Limb (tissue), 2 donors: Measurements from ENCODE around the gene HES7.

ENCODE experiments used
- DNase-seq, 2 donors: peaks; one replicate each; pipeline ENCODE4 v3.0.0-alpha.2; 2016; ENCODE audit errors: extremely low spot score in 2 of 2

The HES7 gene

DNA sequence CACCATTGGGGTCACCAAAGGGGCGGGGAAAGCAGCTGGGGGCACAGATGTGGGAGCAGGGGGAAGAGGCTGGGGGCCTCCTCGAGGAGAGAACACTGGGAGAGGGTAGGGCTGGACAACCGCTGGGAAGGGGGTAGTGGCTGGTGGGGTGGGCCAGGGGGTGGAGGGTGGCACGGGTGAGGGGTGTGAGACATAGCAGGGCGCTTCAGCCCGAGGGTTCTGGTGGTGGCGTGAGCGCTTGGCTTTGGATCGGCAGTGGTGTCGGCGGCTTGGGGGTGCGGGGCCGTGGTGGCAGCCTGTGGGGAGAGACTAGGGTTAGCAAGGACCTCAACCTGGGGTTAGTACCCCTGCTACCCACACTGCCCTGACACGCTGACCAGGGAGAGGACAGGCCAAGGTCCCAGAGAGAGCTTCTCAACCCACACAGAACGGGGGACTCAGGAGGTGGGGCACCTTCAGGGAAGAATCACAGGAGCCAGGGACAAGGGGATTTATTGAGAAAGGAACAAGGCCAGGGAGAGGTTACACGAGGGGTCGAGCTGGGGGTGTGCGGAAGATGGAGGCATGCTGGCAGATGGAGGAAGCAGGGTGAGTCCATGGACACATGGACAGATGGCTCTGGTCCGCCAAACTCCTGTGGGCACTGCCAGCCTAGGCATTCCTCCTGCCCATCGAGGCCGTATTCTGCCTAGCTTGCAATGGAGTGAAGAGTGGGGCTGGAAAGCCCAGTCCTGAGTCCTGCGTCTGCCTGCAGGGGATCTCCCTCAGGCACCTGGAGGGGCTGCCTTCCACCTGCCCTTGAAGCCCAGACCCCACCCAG lies 19.9 kb upstream of the HES7 start:
- DNase-seq: peak in 1 of 2 donors; percentile 49

DNA sequence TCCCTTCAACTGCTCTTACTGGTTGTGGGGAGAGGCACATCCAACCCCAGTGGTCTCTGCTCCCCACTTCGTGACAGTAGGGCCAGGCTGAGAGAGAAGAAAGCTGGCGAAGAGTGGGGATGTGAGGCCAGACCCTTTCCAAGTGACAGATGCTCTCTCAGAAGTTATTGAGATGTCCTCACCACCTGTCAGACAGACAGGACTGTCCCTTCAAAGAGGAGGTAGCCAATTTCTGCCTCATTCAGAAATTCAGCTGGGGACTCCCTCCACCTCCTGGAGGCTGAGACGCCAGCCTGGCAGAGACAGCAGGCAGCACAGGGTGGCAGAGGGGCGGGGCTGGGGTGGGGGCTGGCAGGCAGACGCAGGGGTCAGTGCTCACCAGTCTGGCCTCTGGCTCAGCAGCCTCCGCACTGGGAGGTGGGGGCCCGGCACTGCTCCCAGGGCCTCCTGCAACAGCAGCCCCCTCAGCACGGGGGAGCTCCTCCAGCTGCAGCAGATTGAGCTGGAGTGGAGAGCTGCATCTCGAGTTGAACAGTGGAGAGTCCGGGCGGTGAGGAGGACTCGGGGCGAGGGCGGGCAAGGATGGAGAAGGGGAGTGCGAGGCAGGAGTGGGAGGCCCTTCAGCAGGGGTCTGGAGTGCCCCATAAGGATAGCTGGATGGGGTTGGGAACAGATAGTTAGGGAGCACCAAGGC lies 19.1 kb upstream of the HES7 start:
- DNase-seq: no peak

DNA sequence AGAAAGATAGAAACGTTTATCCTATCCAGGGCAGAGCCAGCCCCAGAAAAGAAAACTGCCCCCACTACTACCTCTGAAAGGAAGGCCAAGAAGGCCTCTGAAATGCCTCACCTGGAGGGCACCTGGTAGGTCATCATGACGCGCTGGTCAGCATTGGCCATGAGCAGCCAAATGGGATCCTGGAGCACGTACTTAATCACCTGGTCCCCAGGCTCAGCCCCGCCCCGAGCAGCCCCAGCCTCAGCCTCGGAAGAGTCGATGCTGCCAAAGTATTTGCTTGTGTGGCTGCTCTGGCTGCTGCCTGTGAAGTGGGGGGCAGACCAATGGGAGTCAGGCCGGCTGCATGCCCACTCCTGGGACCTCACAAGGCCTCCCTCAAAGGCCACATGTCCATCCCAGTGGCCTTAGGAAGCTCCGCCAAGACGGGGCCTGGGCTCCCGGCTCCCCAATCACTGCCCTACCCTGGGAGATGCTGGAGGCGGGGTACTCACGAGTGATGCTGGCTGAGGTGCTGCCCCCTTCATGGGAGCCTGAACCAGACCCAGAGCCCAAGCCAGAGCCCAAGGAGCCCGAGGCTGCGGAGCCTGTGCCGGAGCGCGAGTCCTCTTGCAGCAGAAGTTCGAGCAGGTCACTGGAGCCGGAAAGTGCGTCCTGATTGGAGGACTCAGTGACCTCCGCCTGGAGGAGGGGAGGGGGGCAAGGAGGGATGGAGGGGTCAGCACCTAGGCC lies 18.4 kb upstream of the HES7 start:
- peak in 1 of 2 donors; percentile 39 for DNase-seq

DNA sequence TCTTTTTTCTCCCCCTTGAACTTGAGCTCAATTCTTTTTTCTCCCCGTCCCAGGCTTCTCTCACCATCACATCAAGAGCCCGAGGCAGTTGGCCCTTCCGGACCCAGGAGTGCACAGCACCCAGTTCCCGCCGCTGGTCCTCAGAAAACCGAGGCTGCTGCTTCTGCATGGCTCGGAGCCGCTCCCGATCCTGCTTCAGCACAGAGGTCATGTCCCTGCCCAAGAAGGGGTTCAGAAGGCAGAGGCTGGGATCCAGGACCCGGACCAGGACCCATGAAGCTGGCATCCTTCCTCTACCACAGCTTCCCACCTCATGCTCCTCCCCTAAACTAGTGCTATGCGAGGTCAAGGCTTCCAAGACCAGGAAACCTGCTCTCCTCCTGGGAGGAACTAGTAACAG lies 17.8 kb upstream of the HES7 start:
- no peak for DNase-seq

DNA sequence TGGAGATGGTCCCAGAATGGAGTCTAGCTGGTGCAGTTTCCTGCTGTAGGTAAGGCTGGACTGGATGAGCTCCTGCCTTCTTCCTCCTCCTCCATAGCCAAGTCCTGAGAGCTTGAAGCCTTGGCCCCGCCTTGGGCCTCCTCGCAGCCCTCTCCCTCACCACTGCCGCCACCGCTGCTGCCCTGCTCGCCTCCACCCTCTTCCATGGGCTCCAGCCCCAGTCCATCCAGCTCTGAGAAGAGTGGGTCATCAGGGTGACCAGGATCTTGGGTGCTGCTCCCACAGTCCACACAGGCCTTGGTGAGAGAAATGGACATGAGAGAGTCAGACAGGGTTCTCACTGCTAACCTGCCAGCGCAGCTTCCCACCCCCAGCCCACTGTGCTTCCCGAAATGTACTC lies 17.1 kb upstream of the HES7 start:
- peak in 1 of 2 donors; percentile 32 for DNase-seq

DNA sequence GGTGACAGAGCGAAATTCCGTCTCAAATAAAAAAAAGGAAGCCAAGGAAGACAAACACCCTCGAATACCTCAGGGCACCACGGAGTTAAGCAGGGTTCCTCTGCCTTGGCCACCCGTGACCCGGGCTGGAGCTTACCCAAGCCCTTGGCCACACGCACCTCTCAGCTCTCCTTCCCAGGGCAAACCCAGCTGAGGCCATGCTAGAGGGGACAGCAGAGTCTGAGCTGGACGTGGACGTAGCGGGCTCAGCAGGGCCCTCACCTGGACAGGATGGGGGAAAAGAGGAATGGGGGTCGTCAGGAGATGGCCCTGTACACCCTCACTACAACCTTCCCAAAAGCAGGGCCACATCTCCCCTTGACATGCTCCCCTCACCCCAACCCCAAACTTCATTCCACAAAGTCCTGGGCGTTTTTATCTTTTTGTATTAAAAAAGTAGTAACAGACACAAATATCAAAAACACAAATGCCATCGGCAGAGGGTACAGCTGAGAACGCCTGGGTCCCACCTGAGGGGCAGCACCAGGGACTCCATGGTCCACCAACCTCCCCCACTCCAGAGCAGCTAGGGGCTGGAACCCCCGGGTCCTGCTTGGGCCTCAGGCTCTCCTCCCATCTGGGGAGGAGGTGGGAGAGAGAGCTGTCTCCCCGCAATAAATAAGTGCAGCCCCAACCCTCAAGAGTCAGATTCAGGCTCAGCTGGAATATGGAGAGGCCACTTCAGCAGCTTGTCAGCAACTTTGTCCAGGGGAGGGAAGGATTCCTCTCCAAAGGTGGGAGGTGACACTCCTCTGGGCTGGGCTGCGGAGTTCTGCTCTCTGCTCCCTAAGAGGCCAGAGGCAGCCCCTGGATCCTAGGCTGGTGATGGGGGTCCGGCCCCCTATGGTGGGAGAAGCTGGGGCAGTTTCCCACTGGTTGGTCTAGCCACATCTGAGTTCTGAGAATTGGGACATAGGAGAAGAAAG lies 16.4 kb upstream of the HES7 start:
- peak in 1 of 2 donors; percentile 35 for DNase-seq

DNA sequence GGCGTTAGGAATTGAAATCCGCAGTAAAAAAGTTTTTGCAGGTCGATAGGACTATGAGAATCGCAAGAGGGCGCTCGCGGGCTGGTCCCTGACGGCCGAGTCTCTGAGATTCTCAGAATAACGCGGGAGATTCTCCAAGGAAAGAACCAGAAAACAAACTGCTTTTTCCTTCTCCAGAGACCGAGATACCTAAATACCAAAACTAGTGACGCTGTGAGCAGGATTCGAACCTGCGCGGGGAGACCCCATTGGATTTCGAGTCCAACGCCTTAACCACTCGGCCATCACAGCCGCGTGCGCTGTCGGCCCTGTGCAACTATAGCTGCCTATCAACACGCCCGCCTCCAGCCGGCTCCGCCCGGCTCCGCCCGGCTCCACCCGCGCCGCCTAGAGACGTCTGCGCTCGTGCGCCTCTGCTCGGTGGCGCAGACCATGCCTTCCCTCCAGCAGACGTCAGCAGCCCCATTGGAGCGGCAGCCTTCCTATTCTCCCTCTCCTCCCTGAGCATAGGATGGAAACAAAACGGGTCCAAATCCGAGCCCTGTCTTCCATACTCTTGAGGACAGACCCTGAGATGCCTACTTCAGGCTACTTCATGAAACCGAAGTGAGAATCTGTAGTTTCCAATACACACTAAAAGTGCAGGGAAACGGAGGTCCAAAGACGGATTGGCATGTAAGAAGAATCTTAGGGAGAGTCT lies 14.9 kb upstream of the HES7 start:
- DNase-seq: peak; percentile 99 to 100

DNA sequence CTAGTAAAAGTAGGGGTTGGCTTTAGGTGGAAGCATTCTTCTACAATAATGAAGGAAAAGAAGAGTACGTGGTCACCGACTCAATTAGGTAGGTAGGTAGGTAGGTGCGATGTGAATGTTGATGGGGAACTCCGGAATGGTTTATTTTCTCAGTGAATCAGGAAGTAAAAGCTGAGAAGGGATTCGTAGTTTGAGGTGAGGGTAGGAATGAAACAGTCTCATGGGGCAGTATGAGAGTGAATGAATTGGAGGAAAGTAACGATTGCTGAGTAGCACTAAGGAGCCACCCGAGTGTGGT lies 14.4 kb upstream of the HES7 start:
- no peak for DNase-seq

DNA sequence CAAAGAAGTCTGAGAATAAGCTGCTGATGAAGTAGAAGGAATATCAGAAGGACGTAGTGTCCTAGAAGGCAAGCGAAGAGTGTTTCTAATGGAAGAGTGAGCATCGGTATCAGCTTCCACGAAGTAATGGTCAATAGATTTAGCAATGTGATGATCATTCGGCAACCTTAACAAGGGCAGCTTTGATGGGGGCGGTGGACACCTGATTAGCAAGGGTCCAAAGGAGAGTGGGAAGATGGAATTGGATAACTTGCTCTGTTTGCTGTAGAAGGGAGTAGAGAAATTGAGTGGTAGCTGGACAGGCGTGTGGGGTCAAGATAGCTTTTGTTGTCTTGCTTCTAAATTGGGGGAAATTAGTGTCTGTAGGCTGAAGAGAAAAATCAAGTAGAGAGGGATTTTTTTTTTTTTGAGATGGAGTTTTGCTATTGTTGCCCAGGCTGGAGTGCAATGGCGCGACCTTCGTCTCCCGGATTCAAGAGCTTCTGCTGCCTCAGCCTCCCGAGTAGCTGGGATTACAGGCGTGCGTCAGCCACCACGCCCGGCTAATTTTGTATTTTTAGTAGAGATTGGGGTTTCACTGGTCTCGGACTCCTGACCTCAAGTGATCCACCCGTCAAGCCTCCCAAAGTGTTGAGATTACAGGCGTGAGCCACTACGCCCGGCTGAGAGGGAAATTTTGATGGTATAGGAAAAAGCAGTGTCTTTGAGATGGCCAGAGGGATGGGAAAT lies 13.9 kb upstream of the HES7 start:
- peak in 1 of 2 donors; percentile 35 for DNase-seq

DNA sequence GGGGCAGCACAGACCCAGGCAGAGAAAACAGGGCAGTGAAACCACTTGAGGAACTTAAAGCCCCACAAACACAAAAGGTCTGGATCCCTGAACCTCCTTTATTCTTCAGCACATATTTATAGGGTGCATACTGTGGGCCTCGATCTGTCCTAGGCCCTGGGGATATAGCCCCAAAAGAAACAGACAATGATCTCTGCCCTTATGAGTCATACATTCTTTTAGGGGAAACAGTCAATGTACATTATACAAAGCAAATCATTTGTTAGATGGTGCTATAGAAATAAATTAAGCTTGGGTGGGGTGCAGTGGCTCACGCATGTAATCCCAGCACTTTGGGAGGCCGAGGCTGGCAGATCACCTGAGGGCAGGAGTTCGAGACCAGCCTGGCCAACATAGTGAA lies 10.0 kb upstream of the HES7 start:
- no peak for DNase-seq

DNA sequence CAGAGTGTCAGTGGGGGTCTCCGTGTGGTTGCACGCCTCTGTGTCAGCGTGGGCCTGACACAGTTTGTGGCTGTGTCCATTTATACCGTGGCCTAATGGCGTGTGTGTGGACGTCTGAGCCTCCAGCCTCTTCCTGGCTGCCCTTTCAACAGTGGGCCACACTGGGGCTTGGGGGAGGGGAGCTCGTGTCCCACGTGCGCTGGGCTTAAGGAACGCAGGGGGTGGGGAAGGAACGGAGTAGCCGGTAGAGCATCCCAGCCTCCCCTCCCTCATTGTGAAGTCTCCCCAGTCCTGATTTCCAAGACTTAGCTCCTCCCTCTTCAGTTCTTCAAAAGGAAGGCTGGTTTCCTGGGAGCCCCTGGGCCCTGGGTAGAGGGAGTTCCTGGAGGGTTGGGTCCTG lies 9.5 kb upstream of the HES7 start:
- DNase-seq: no peak

DNA sequence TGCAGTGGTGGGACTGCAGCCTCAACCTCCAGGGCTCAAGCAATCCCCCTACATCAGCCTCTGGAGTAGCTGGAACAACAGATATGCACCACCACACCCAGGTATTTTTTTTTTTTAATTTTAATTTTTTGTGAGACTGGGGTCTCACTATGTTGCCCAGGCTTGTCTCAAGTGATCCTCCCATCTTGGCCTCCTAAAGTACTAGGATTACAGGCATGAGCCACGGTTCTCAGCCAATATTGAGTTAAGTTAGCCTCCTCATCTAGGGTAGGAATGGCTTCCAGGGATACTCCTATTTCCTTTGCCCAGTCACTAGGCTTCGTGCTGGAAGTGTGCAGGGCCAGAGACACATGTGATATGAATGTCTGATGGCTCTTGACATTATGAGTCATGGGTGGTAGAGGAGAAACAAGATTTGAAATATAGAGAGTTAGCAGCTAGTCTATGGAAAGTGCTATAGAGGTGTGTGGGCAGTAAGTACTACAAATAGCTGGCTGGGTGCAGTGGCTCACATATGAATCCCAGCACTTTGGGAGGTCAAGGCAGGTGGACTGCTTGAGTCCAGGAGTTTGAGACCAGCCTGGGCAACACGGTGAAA lies 8.0 kb upstream of the HES7 start:
- DNase-seq: no peak

DNA sequence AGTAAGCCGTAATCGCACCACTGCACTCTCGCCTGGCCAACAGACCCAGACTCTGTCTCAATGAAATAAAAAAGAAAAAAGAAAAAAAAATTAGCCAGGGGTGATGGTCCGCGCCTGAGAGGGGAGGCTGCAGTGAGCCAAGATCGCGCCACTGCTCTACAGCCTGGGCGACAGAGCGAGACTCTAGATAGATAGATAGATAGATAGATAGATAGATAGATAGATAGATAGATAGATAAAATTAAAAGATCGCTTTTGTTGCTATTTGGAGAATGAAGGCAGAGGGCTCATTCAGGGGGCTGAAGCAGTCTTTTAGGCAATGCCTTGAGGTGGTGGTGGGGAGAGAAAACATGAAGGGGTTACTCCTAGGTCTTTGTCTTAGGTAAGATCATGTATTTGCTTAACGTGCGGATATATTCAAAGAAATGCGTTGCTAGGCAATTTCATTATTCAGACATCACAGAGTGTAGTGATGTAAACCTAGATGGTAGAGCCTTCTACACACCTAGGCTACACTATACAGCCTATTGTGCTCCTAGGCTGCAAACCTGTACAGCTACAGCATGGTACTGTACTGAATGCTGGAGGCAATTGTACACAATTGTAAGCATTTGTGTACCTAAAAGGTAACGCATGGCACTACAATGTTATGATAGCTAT lies 4.3 kb upstream of the HES7 start:
- DNase-seq: no peak

DNA sequence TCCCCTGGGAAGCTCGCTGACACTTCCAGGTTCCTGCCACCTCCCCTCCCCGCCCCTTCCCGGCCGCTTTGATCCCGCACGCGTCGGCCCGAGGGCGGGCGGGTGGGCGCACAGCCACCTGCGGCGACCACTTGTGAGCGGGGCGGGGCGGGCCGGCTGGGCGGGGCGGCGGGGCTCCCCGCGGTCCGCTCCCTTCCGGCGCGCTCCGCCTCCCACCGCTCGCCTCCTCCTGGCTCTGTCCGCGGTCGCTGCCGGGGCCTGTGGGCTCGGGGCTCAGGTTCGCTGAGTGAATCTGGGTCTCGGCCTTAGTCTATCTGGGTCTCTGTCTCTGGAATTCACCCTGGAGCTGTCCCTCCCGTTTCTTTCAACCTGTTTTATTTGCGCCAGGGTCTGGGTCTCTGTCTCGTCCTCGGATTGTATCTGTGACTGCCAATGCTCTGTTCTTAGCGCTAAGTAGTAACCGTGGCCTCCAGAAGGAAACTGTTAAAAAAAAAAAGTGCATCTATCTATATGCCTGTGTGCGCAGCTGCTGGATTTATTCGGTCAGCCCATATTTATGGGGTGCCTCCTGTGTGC lies 2.7 kb upstream of the HES7 start:
- peak; percentile 38 to 79 for DNase-seq

DNA sequence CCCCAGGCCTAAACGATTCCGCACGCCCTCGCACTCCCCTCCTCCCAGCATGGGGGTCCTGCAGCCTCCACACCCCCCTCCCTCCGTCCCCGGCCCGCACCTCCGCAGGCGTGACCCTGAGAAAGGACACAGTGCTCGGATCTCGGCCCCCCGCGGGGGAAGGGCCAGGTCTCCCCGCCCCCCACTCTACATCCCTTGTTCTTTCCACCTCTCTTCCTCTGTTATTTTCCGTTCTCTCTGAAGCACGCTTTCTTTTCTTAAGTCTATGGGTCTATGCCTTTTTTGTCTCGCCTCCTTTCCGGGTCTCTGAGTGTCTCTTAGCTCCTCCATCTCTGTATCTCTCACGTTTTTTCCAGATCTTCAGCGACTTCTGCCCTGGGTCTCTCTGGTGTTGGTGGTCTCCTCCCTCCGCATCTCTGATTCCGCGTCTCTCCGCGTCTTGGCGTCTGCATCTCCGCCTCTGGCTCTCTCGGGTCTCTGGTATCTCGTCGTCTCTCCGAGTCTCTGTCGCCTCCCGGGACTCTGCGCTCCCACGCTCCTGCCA lies 2.1 kb upstream of the HES7 start:
- no peak for DNase-seq

DNA sequence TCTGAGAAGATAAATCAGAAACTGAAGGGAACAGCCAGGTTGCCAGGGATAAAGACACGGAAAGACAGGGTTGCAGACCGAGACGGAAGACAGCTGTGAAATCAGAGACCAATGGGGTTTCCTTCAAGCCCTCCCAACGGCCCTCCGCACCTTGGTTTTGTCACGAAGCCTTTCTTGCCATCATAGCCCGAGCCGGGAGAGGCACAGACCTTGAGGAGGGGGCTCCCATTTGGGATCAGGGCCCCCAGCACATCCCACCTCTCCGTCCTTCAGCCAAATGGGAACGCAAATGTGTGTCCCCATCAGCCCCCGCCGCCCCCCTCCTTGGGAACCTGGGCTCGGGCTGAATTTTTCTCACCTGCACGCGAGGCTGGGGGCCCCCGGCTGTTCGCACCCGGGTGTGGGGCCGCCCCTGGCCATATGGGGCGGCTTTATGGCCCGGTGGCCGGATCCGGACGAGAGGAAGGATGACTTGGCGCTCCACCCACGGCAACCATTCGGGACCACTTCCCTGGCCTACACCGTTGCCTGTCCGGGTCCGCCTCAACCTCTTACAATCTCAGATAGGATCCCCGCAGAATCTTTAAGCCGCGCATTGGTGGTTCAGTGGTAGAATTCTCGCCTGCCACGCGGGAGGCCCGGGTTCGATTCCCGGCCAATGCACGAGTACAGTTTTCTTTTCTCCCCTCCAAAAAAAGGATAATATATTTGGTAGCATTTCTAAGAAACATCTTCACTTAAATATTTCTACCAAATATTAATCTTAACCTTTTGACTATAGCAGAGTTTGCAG lies 1.4 kb upstream of the HES7 start:
- DNase-seq: peak; percentile 77 to 96

DNA sequence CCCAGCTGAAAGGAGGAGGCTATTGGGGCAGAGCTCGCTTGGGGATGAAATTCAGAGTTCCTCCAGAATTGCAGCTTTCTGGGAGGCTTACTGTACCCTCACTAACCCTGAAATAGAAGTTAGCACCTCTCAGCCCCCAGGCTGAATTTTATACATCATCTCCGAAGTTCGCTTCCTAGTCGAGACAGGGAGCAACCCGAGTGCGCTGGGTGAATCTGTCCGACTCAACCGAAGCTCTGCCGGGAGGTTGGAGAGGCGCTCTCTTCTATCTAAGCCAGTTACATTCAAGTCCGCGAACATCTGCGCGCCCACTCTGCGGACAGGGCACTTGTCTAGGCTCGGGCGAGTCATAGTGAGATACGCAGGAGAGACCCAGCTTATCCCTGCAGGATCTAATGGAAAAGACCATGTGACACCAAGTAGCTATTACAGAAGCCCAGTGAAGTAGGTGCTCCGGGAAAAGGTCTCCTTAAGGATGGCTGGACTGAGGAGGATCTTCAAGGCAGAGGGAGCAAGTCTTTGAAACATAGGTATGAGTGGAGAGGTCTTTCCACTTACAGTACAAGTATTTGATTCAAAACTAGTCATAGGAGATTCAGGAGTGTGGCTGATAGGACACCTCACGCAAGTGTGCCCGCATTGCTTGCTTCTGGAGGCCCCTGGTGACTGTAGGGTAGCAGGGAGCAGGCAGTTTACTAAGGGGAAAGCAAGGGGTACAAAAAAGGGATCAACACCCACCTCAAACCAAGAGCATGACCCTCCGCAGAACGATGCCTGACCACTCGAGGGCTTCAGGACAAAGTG lies 646 bp upstream of the HES7 start:
- peak in 1 of 2 donors; percentile 39 for DNase-seq
